GM12878 (cell line): ENCODE data around the gene FMN2.

Experiments
- CTCF ChIP-seq, 3 experiments: IDR thresholded peaks in 2 of 3; conservative IDR thresholded peaks in 1 of 3; 2 replicates each; pipeline ENCODE4 v1.5.1; 2011; ENCODE audit warnings: low read depth in 3 of 3, low read length in 3 of 3, mild to moderate bottlenecking in 3 of 3, control low read depth in 2 of 3, moderate library complexity in 2 of 3, inconsistent platforms in 1 of 3, mixed read lengths in 1 of 3; ENCODE audit not compliant: control insufficient read depth in 2 of 3, insufficient read depth in 1 of 3; ENCODE audit errors: extremely low read depth in 1 of 3
- POLR2A ChIP-seq: IDR thresholded peaks from 2 replicates; pipeline ENCODE4 v1.6.1; 2011; ENCODE audit warnings: low read depth, mild to moderate bottlenecking, low read length

GRCh38 chr1:240503558-240503957 lies 411.9 kb downstream of the FMN2 start:
- TF ChIP-seq CTCF (IDR thresholded peaks at IDR 0.05 in 2 of 3, conservative IDR thresholded peaks at IDR 0.05 in 1 of 3; ENCODE audit: control insufficient read depth in 2 of 3, extremely low read depth in 1 of 3, insufficient read depth in 1 of 3, low read depth in 3 of 3, low read length in 3 of 3) (no peak), POLR2A (no peak)
